Measurements from ENCODE around the gene TFDP1. TPM values are rescaled to one million over a fixed set of nuclear protein-coding genes. Genes with fewer than 3 reads are reported as not detected.

The TFDP1 gene
- total and polyA plus RNA-seq, 2 donors (not counting 1 experiment from before 2014, with no cell fraction given): 44.8 to 115 TPM

DNA sequence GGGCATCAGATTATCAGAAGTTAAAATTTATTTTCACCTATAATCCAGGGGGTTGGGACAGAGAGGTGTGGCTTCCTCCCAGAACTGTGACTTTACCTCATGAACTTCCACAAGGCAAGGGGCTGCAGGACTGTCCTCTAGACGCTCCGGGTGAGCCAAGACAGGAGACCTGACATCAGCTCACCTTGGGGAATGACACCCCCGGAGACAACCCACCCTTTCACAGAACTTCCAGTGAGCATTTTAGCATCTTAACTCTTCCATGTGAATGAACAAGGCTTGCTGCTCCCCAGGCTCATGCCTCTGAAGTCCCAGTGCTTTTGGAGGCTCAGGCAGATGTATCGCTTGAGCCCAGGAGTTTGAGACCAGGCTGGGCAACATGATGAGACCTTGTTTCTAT is 29.4 kb upstream of the TFDP1 start:
- no peak for DNase-seq (ENCODE audit: low read depth in 2 of 2)
- Histone ChIP-seq H3K36me3 (ENCODE audit: control insufficient read depth, insufficient read depth, low read length) (peaks cover 11% of the 10 kb centered on the region), H3K27me3 (ENCODE audit: control insufficient read depth, insufficient read depth, low read length) (no peaks in the 10 kb centered on the region), H3K4me1 (ENCODE audit: control insufficient read depth, extremely low read depth, insufficient read depth, low read length) (no peaks in the 10 kb centered on the region), H3K4me2 (ENCODE audit: extremely low read depth, insufficient read depth, low read length) (no peak overlapping the region), H3K9me3 (ENCODE audit: control insufficient read depth, insufficient read depth, low read depth, low read length) (no peaks in the 10 kb centered on the region), H3K9ac (ENCODE audit: insufficient read depth, low read length) (no peak overlapping the region), H2AFZ (ENCODE audit: low read length) (no peak overlapping the region), H3K4me3 (replicated peaks in 1 of 4; ENCODE audit: control extremely low read depth in 1 of 4, insufficient read depth in 1 of 4, low read depth in 3 of 4, low read length in 4 of 4) (no peak overlapping the region), H4K20me1 (ENCODE audit: control insufficient read depth, extremely low read depth, insufficient read depth, low read length) (no peaks in the 10 kb centered on the region), H3K79me2 (ENCODE audit: control insufficient read depth, insufficient read depth, low read length) (no peaks in the 10 kb centered on the region), H3K27ac (ENCODE audit: insufficient read depth, low read length) (no peak overlapping the region)
- TF ChIP-seq, protein P1, sequence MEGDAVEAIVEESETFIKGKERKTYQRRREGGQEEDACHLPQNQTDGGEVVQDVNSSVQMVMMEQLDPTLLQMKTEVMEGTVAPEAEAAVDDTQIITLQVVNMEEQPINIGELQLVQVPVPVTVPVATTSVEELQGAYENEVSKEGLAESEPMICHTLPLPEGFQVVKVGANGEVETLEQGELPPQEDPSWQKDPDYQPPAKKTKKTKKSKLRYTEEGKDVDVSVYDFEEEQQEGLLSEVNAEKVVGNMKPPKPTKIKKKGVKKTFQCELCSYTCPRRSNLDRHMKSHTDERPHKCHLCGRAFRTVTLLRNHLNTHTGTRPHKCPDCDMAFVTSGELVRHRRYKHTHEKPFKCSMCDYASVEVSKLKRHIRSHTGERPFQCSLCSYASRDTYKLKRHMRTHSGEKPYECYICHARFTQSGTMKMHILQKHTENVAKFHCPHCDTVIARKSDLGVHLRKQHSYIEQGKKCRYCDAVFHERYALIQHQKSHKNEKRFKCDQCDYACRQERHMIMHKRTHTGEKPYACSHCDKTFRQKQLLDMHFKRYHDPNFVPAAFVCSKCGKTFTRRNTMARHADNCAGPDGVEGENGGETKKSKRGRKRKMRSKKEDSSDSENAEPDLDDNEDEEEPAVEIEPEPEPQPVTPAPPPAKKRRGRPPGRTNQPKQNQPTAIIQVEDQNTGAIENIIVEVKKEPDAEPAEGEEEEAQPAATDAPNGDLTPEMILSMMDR (conservative IDR thresholded peaks at IDR 0.05 in 1 of 2, IDR thresholded peaks at IDR 0.05 in 1 of 2; ENCODE audit: low read depth in 1 of 2, low read length in 2 of 2): no peak
- TF ChIP-seq EZH2 (IDR thresholded peaks at IDR 0.05; ENCODE audit: low read length, missing control alignments): no peak

- H3K4me1 ChIP-seq (ENCODE audit: control insufficient read depth, extremely low read depth, insufficient read depth, low read length): no peaks in the 10 kb centered on the region
- H3K9me3 ChIP-seq (ENCODE audit: control insufficient read depth, insufficient read depth, low read depth, low read length): no peaks in the 10 kb centered on the region
- no peak overlapping the region for H3K9ac ChIP-seq (ENCODE audit: insufficient read depth, low read length)
- TF ChIP-seq, protein P1 (conservative IDR thresholded peaks at IDR 0.05 in 1 of 2, IDR thresholded peaks at IDR 0.05 in 1 of 2; ENCODE audit: low read depth in 1 of 2, low read length in 2 of 2): no peak
- TF ChIP-seq EZH2 (IDR thresholded peaks at IDR 0.05; ENCODE audit: low read length, missing control alignments): no peak
- no peak overlapping the region for H3K4me3 ChIP-seq (replicated peaks in 1 of 4; ENCODE audit: control extremely low read depth in 1 of 4, insufficient read depth in 1 of 4, low read depth in 3 of 4, low read length in 4 of 4)
- no peak overlapping the region for H2AFZ ChIP-seq (ENCODE audit: low read length)
- H3K36me3 ChIP-seq (ENCODE audit: control insufficient read depth, insufficient read depth, low read length): peaks cover 3% of the 10 kb centered on the region
- no peaks in the 10 kb centered on the region for H4K20me1 ChIP-seq (ENCODE audit: control insufficient read depth, extremely low read depth, insufficient read depth, low read length)
- no peak overlapping the region for H3K4me2 ChIP-seq (ENCODE audit: extremely low read depth, insufficient read depth, low read length)
- no peaks in the 10 kb centered on the region for H3K79me2 ChIP-seq (ENCODE audit: control insufficient read depth, insufficient read depth, low read length)
- H3K27ac ChIP-seq (ENCODE audit: insufficient read depth, low read length): no peak overlapping the region
- no peak for DNase-seq (ENCODE audit: low read depth in 2 of 2)
- H3K27me3 ChIP-seq (ENCODE audit: control insufficient read depth, insufficient read depth, low read length): no peaks in the 10 kb centered on the region
Measured at GRCh38 chr13:113557013-113557412, 27.5 kb upstream of the TFDP1 start.

DNA sequence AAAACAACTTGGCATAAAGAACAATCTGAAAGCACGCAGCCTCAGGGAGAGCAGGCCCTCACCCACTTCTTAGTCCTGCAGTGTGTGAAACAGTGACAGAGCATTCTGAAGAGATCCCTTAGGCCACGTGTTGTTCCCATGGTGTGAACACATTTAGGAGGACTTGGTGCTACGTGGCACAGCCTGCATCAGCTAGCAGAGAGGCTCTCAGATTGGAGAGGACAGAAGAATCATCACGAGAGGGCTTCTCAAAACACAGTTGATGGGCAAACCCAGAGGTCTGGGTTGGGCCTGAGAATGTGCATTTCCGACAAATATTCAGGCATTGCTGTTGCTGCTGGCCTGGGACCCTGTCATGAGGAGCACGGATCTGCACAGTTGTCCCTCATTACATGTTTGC is 26.1 kb upstream of the TFDP1 start:
- Histone ChIP-seq H3K4me2 (ENCODE audit: extremely low read depth, insufficient read depth, low read length) (no peak overlapping the region), H3K9ac (ENCODE audit: insufficient read depth, low read length) (no peak overlapping the region), H3K4me1 (ENCODE audit: control insufficient read depth, extremely low read depth, insufficient read depth, low read length) (no peaks in the 10 kb centered on the region), H3K27ac (ENCODE audit: insufficient read depth, low read length) (no peak overlapping the region), H3K4me3 (replicated peaks in 1 of 4; ENCODE audit: control extremely low read depth in 1 of 4, insufficient read depth in 1 of 4, low read depth in 3 of 4, low read length in 4 of 4) (no peak overlapping the region), H3K79me2 (ENCODE audit: control insufficient read depth, insufficient read depth, low read length) (no peaks in the 10 kb centered on the region), H4K20me1 (ENCODE audit: control insufficient read depth, extremely low read depth, insufficient read depth, low read length) (no peaks in the 10 kb centered on the region), H3K36me3 (ENCODE audit: control insufficient read depth, insufficient read depth, low read length) (peaks cover 3% of the 10 kb centered on the region), H2AFZ (ENCODE audit: low read length) (no peak overlapping the region), H3K9me3 (ENCODE audit: control insufficient read depth, insufficient read depth, low read depth, low read length) (no peaks in the 10 kb centered on the region), H3K27me3 (ENCODE audit: control insufficient read depth, insufficient read depth, low read length) (no peaks in the 10 kb centered on the region)
- no peak for DNase-seq (ENCODE audit: low read depth in 2 of 2)
- TF ChIP-seq, protein P1 (conservative IDR thresholded peaks at IDR 0.05 in 1 of 2, IDR thresholded peaks at IDR 0.05 in 1 of 2; ENCODE audit: low read depth in 1 of 2, low read length in 2 of 2): no peak
- no peak for TF ChIP-seq EZH2 (IDR thresholded peaks at IDR 0.05; ENCODE audit: low read length, missing control alignments)

Measured in fibroblast of lung (primary cell).